Stimulated activated CD8-positive, alpha-beta memory T cell treated with anti-CD3 and anti-CD28 coated beads, Interleukin-15, amount 100 ng/mL, for 48 hours (primary cell): ENCODE data around the gene ZCCHC24.

Experiments used
- DNase-seq, 2 donors: peaks; one replicate each; pipeline ENCODE4 v3.0.0-alpha.2; 2020; ENCODE audit warnings: low read depth in 2 of 2

The ZCCHC24 gene

DNA sequence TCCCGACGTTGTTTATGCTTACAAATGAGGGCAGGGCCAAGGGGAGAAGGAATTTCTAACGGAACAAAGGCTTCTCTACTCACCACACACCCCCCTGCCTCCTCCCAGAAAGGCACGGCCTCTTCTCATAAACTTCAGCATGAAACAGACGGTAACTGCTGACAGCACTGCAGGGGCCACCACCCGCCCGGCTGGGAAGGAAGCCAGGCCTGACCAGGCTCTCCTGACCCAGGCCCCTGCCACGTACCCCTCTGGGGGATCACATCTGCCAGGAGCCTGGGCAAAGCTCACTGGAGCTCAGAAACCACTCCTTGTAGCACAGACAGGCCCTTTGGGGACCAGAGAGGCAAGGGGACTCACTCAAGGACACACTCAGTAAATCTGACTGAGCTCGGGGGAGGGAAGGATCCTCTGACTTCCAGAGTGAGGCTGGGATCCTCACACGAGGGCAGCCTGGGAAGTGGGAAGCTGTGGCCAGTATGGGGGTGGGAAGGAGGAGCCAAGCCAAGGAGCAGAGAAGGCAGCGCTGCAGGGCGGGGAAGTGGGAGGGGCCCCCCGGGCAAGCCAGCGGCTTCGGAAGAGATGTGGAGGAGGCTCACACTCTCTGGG is 46.1 kb downstream of the ZCCHC24 start:
- DNase-seq = no peak

GRCh38 chr10:79398642-79399041 is 46.8 kb downstream of the ZCCHC24 start:
- no peak for DNase-seq

GRCh38 chr10:79397575-79398303 is 47.7 kb downstream of the ZCCHC24 start:
- DNase-seq = no peak

DNA sequence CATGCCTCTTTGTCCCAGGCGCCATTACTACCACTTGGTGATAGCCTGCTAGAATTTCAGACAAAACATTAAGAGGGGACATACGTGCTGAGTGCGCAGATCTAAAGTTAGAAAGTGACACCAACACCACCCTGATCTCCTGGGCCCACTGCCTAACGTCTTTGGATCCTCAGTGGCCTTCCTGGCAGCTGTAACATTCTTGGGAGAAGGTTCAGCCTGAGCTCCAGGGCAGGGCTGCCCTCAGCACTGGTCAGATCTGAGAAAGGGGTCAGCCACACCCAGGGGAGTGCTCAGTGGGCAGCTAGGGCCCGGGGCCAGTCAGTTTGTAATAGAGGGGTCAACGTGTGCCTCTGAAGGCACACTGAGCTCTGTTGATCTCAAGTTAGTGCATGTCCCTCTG is 48.4 kb downstream of the ZCCHC24 start:
- DNase-seq = no peak

- DNase-seq = no peak
Observed at GRCh38 chr10:79396520-79396919, 48.9 kb downstream of the ZCCHC24 start.

- no peak for DNase-seq
Observed at GRCh38 chr10:79394664-79395063, 50.8 kb downstream of the ZCCHC24 start.

DNA sequence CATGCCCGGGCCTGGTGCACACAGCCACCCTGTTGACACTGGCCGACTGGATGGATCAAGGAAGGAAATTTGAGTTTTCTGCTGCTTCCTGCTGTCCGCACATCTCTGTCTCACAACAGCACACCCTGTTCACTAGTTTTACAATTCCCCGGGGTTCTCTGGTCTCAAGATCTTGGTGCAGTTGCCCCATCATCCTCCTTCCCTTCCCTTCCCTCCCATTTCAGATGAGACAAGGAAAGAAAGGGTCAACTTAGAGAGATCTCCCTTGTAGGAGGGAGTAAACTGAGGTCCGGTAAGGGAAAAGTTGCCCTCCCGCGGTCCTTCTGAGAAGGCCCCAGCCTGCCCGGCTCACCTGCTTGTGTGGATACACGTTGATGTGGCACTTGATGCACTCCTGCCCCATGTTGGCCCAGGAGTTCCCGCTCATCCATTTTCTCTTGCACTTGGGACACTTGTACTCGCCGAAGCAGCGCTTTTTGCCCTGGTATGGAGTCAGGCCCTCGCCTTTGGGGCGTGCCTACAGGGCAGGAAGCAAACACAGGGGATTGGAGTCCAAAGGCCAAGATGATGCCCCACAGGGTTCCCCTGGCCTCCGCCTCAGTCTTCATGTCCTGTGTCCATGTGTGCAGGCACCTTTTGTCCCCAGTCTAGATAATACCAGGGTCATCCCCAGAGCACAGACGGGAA is 51.4 kb downstream of the ZCCHC24 start:
- DNase-seq = no peak

DNA sequence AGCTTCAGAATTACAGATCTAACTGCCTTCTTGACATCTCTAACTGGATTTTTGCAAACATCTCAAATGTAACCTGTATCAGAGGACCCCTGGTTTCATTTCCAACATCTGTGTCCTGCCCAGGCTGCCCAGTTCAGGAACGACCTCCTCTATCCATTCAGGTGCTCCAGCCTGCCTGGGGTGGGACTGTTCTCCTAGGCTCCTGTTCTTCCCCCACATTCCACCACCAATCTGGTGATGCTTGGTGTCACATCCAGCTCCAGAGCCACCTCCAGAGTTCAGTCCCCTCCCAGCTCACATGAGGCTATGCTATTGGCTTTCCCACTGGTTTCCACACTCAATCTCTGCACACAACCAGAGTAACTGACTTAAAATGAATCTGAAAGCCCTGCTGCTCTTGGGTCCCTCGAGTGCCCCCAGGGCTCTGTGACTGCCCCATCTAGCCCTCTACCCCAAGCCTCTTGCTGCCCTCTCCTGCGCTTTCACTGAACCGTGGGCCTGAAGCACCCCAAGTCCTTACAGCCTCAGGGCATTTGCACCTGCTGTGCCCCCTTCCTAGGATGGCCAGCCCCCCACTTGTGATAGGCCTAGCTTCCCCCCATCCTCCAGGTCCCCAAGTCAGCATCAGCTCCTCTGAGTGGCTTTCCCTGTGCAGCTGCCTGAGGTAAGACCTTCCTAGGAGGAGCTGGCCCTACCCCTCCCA is 52.1 kb downstream of the ZCCHC24 start:
- no peak for DNase-seq

GRCh38 chr10:79392506-79393176 is 52.8 kb downstream of the ZCCHC24 start:
- DNase-seq = no peak

- no peak for DNase-seq
Observed at GRCh38 chr10:79392020-79392398, 53.4 kb downstream of the ZCCHC24 start.

DNA sequence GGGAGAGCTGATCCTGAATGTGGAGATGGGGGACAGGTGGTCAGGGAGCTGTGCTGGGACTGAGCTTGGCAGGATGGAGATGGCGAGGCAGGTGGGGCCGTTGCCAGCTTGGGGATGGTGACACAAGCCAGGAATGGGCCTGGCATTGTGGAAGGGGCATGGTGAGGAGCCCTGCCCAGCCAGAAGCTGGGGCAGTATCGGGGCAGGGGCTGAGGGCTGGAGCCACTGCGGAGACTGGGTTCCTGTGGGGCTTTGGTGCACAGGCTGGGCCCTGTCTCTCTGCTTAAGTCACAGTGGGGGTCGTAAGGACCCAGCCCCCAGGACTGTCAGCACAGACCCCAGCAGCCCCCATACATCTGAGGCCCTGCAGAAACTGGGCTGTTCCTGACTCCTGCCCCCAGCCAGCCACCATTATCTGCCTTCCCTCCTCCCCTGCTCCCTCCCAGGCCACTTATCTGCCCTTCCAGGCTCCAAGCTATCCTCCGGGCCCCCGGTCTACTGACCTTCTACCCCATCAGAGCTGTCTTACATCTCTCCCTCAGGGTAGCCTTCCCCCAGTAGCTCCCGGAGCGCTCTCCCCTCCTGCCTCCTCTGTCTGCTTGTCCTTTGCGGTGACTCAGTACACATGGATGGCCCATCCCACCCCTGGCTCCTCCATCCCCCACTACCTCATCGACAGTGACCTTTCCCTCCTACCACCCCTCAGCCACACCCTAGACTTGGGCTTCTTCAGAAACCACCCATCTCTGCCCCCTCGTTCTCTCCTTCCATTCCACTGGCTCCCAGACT is 54.0 kb downstream of the ZCCHC24 start:
- no peak for DNase-seq

GRCh38 chr10:79390551-79391229 is 54.7 kb downstream of the ZCCHC24 start:
- no peak for DNase-seq

- no peak for DNase-seq
Observed at GRCh38 chr10:79390057-79390456, 55.4 kb downstream of the ZCCHC24 start.

DNA sequence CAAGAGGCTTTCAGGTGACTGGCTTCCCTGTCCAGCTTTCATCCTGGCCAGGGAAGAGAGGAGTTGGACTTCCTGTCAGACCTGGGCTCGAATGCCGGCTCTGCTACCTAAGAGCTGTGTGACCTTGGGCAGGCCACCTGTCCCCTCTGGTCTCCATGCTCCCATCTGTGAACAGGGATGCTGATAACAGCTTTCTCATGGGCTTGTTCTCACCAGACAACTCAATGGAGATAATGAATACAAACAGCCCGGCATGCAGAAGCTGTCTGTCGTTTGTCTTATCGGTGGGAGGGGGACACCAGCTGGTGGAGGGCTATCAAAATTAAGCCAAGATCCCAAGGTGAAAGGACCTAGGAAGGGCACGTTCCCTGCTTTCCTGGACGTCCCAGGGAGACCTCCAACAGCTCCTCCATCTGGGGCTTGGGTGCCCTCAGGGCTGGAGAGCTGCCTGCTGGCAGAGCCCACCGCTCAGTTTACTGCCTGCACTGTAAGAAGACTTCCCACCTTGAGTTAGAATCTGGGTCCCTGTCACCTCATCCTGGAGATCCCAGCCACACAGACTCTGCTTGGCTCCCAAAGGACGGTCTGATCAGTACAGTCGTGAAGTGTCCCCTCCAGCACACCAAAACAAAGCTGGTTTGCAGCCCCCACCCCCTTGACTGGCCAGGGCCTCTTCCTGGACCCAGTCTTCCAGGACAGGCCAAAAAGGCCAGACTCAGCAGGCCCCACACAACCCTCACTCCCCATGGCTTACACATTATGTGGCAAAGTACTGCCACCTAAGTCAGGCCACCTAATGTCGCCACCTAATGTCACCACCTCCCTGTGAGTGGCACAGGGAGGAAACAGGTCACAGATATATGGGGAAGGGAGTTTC is 57.2 kb downstream of the ZCCHC24 start:
- DNase-seq = no peak

DNA sequence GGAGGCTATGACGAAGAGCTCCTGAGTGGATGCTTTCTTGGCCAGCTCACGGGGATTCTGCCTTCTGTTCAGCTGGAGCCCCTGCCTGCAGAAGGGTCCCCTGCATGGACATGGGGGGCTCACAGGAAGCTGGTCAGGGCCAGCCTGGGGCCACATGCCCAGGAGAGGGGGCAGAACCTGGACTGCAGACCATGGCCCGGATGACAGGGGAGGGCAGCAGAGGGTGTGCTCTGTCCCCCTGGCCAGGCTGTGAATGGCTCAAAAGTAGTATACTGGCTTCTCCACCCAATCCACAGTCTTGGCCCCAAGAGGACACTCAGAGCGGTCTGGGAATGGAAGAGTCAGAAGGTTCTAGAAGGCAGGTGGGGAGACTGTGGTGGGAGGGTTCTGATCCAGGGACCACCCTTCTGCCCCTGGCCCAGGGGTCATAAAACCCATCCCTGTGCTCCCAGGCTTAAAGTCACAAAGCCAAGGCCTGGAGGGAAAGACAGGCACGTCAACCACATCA is 57.9 kb downstream of the ZCCHC24 start:
- DNase-seq = no peak

GRCh38 chr10:79386637-79387465 is 58.6 kb downstream of the ZCCHC24 start:
- DNase-seq = no peak

GRCh38 chr10:79385804-79386531 is 59.5 kb downstream of the ZCCHC24 start:
- no peak for DNase-seq

DNA sequence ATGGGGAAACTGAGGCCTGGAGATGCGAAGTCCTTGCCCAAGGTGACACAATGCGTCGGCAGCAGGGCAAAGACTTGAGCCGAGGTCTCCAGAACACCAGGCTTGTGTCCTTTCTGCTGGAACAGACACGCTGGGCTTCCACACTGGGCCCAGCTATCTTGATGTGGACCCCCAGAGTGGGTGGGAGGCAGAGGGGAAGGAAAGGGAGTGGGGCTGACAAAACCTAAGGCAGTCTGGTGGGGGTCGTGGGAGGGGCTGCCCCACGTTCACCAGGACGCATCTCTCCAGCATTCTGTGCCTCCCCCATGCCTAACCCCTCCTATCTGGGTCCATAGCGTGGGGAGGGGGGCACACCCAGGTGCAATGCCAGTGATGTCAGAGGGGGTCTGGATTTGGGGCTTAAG is 60.0 kb downstream of the ZCCHC24 start:
- no peak for DNase-seq
